HG02870 (cell line): ENCODE measurements around the gene MAT2B.

ENCODE experiments used
- ATAC-seq: cut with Tn5 transposase; IDR thresholded peaks from one replicate; pipeline ENCODE4 v1.9.1; 2021; ENCODE audit warnings: mild to moderate bottlenecking, moderate library complexity; ENCODE audit not compliant: unreplicated experiment

Gene MAT2B

DNA sequence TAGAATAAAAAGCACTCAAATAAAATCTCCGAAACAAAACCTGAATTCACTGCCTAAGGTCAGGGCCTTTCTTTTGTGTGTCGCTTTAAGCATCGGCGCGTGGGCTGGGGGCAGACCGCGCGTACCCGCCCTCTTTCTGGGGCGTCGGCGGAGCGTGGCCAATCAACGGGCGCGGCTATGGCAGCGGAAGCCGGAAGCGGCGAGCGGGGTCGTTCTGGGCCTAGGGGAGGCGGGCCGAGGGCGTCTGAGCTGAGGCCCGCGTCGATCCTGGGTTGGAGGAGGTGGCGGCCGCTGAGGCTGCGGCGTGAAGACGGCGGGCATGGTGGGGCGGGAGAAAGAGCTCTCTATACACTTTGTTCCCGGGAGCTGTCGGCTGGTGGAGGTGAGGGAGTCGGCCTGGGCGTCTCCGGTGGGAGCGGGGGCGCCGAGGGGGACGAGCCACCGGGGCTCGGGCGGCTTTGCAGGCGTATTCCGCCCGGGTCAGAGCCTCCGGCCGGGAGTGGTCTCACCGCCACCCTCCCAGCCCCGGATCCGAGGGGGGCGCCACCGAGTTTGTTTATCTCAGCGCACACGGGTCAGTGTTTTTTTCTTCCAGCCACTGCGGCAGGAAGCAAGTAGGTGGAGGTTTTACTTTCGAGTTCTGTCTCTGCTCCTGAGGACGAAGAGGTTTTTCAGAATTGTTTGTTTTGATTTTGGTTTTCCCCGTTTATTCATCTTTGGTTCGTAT lies at the start of gene MAT2B:
TSS of gene MAT2B (plus strand) at position 252 of the 727 bp plus-strand sequence. CDS start at position 320, 68 bp downstream.
- ATAC-seq, result peak; percentile 84

DNA sequence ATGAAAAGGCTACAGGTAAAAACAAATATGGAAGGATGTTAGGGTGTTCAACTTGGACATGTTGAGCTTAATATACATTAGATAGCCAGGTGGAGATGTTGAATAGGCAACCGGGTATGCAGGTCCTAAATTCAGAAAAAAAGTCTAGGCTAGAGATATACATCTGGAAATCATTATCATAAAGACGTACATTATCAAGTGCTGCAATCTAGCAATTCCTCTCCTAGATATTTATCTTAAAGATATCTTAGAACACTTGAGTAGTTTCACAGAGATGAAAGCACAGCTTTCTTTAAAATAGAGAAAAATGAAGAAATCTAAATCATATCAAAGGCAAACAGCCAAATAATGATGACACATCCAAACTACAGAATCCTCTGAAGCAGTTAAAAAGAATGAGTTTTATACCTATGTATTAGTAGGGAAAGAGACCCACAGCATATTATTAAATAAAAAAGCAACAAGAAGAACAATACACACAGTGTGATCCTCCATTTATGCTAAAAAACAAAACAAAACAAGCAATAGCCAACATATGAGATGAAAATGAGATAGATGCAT lies 49.3 kb upstream of the MAT2B start:
- ATAC-seq, result no peak

DNA sequence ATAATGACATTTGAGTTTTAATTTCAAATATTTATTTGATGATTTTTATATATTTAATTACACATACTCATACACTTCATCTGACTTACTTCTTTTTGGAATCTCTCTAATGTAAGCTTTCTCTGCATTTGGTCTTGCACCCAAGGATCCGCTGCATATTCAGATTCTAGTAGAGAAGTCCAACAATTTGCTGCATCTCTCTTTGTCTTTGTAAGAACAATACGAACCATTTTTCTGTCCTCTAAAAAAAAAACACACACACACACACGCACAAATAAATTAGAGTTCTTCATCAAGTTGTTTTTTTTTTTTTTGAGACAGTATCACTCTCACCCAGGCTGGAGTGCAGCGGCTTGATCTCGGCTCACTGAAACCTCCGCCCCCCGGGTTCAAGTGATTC lies 48.6 kb upstream of the MAT2B start:
- ATAC-seq, result no peak

DNA sequence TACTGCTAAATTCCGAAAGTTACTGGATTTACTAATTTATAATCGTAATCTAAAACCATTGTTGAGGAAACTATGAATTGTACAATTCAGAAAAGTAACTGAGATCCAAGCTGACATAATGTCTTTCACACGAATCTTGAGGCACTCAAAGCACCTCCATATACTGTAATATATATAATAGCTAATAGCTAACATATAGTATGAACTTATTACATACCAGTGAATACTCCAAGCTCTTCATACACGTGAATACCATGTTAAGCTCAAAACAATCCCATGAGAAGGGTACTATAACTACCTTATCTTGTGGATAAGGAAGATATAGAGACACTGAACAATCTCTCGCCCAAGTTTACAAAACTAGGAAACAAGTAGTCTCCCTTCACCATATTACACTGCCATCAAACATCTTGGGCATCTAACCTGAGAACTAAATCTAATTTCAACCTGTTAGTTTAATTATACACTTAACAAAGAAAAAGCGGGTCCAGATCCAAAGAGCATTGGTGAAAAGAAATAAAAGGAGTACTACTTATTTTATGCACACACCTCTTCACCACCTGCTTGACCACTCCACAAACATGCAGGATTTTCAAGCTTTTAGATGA lies 46.5 kb upstream of the MAT2B start:
- no peak for ATAC-seq

DNA sequence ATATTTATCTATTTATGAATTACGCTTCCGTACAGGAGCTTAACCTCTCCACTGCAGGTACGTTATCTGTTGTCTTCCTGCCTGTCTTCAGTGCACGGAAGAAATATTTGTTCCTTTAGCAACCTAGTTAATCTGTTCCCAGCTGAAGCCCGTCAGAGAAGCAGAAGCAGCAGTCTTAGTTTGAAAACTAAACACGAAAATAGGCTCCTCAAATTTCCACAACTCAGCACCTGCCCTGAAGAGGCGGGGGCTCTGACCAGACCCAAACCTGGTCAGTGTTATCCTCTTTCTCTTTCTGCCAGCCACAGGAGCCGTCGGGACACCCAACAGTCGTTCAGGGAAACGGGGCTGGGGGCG lies 46.0 kb upstream of the MAT2B start:
- ATAC-seq, result peak; percentile 4

DNA sequence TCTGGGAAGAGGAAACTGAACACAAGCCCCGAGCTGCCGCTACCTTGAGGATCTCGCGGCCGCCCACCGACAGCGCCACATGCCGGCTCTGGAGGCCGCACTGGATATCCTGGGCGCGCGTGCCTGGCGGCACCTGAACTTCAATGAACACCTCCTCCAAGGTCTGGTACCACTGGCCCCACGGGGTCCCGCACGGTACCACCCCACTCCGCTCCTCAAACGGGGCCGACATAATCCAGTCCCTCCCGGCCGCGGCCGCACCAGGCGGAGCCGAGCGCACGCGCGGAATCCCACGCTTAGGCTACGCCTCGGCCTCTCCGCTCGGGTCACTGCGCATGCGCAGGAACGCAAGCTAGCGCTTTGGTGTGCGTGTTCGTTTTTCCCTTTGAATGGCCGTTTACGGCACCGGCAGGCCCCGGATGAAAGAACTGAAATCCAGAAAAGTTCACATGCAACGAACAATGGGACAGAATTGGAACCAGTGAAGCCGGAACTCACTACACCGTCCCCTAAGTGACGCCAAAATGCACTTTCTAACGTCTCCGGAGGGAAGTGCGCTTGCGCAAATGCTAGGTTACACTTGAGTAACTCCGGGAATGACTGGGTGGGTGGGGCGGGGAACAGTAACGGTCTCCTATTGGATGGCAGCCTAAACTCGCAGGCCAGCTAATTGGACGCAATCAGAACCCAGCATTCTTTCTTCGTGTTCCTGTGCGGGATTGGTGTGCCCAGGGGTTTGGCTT lies 45.4 kb upstream of the MAT2B start, which contains the start of gene NUDCD2:
TSS of gene NUDCD2 (minus strand) at position 284 of the 743 bp plus-strand sequence. CDS start at position 232, 52 bp downstream.
- ATAC-seq, result peak; percentile 78

DNA sequence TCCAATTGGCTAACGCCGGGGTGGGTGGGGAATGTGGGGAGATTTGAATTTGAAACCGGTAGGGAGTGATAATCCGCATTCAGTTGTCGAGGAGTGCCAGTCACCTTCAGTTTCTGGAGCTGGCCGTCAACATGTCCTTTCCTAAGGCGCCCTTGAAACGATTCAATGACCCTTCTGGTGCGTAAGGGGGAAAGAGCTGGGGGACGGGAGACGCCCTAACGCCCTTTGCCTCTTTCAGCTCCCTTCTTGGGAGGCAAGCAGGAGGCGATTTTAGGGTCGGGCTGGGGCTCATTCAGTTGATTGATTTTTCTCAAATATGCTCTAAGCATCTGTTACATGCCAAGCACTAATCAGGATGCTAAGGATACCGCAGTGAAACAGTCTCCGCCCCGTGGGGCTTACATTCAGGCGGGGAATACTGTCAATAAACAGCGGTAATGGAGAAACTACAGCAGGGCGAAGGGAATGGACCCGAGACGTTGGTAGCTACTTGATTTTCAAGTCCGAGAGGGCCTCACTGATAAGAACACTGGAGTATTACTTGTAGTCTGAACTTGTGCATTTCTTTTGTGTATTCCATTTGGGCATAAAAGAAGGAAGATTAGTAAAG lies 44.8 kb upstream of the MAT2B start, which contains the start of gene HMMR:
TSS of gene HMMR (plus strand) at position 71 of the 610 bp plus-strand sequence. CDS start at position 132, 61 bp downstream.
- ATAC-seq, result no peak

DNA sequence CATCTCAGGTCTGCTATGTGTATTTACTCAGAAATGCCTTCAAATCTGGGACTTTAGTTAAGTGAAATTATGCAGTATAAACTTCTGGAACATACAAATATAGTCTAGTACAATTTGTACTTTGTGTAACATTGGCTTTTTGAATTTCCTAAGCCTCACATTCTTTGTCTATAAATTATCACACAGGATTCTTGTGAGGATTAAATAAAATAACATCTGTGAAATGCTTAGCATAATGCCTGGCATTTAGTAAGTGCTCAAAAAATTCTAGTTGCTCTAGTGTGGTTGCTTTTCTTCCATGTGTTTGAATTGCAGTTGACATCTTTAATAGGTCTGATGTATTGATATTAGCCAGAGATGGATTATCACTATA lies 42.4 kb upstream of the MAT2B start:
- no peak for ATAC-seq

DNA sequence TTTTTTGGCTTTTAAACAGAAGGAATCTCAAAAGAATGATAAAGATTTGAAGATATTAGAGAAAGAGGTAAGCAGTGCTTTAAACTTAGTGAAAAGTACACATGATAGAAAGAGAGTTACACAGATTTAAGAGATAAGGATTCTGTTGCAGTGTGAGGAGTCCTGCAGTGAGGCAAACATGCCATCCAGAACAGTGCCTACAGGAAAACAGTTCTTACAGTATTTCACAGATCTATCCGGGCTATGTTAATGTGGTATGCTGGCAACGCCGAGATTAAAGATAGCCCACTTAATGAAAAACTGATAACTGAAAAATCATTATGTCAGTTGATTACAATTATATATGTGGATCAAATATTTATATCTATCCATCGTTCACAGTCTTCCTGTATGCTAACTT lies 37.7 kb upstream of the MAT2B start:
- no peak for ATAC-seq

DNA sequence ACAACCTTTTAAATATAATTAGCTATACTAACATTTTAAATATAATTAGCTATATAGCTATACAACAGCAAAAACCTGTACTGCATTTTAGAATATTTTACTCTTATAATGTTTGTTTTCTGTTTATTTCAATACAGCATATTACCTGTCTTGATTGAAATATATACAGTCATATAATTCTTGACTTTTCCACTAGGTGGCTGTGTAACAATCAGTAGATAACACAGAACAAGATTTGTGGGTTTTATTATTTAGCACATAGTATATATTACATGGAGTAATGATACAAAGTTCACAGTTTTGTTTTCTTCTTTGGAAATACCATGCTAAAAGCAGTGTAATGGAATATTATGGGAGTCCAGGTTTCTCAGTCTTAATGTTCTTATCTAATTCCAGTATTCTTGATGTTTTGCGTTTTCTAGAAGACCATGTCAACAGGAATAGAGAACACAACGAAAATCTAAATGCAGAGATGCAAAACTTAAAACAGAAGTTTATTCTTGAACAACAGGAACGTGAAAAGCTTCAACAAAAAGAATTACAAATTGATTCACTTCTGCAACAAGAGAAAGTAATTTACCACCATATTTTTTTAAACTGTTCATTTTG lies 31.7 kb upstream of the MAT2B start:
- no peak for ATAC-seq

DNA sequence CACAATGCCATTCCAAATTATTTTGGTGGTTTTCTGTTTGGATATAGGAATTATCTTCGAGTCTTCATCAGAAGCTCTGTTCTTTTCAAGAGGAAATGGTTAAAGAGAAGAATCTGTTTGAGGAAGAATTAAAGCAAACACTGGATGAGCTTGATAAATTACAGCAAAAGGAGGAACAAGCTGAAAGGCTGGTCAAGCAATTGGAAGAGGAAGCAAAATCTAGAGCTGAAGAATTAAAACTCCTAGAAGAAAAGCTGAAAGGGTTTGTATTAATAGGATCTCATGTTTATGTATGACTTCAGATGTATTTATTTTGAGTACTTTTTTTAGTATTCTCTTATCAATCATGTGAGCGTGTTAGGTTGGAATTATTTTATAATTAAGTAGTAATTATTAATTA lies 30.0 kb upstream of the MAT2B start:
- ATAC-seq, result no peak

DNA sequence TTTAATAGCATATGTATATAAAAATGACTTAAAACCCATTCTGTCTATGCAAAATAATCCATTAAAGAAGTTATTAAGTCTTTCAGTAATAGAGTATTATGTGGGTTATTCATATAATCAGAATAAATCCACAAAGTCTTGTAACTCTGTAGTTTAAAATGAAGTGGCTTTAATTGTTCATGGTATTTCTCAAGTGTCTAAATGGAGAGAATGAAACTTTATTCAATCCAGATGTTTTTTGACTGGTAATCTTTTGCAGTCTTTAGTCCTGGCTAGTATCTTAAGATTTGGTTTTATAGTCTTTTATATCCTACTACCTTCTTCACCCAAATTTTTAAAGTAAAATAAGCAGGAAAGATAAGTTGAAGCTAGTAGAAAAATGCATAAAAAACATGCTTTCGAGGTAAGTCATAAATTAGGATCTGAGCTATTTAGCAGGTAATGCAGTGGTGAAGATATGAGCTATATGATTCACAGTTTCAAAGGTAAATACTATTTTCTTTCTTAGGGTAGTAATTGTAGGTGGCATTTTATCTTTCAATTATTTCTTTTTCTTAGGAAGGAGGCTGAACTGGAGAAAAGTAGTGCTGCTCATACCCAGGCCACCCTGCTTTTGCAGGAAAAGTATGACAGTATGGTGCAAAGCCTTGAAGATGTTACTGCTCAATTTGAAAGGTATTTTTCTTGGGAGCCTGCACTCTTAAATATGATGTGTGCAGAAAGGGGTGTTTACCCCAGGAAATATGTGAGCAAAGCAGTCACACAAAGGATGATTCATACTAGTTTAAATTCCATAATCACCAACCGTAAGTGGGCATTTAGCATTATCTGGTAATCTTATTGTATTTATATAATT lies 27.1 kb upstream of the MAT2B start:
- no peak for ATAC-seq

DNA sequence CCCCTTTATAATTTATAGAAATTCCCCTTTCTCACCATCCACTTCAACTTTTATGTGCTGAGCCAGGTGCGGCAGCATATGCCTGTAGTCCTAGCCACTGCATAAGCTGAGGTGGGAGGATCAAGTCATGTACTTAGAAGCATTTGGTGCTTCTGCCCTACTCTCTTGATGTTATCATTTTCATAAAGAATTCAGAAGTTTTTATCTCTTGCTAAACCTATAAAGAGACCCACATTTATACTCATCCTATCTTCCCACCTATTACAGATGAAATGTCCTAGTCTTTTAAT lies 26.5 kb upstream of the MAT2B start:
- ATAC-seq, result no peak

DNA sequence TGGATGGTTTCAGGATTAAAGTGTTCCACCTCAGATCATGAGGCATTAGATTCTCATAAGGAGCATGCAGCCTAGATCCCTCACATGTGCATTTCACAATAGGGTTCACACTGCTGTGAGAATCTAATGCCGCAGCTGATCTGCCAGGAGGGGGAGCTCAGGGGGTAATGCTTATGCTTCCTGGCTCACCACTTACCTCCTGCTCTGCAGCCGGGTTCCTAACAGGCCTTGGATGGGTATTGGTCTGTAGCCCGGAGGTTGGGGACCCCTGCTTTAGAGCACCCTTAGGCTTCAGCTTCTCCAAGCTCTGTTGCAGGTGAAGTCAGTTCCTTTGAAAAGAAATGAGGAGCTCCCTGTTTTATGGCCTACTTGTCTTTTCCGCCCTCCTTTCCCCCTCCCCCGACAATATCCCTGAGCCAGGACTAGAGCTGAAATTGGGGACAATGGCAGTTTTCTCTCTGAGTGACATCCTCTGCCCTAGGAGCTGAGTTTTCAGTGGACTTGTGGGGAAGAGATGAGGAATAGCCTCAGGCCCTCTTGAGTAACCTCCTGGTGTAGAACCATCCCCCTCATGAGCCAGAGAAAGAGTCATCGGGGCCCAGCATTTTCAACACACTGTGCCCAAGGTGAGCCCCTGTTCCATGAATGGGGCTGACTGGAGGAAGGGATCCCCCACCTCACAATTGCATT lies 16.2 kb upstream of the MAT2B start:
- ATAC-seq, result no peak

DNA sequence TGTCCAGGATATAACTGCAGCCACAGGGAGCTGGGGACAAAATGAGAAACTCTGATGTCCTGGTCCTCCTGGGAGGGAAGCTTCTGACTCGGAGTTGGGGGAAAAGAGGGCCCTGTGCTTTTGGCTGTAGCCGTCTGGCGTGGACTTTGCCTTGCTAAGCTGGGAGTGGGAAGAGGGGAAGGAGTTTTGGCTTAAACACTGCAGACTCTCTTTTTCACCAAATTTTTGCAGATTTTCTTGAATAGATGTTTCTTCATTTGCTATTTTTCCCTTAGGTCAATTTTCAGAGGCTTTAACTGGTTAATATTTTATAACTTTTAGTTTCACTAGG lies 15.7 kb upstream of the MAT2B start:
- no peak for ATAC-seq

DNA sequence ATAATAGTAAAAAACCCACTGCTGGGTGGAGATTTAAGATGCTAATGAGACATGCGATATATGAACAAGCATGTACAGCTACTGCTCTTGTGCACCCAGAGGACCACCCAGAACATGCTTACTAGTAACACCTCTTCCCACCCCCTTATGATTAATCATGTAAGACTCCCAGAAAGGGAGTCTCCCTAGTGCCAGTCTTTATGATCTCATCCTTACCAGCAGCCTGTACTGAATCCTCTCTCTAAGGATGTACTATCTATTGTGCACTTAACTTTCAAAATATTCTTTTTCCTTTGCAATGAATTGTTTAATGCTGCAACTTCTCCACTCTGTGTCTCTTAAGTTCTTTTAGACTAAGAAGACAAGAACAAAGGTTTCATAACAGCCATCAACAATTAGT lies 9.1 kb upstream of the MAT2B start:
- no peak for ATAC-seq

DNA sequence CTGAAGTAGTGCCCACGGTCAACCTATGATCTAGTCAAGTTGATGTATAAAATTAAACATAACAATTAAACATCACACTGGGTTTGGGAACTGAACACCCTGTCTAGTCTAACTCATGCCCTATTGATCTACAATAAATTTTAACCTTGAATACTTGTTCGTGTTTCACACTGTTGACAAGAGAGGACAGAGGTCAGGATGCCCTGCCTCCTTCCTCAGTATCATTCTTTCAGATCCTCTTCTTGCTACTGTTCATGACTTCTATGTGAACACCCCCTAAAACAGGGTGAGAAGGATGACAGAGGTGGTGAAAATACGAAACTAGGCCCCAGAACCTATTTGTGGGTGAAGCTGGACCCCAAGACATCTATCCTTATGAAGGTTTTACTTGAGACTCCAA lies 8.1 kb upstream of the MAT2B start:
- no peak for ATAC-seq

DNA sequence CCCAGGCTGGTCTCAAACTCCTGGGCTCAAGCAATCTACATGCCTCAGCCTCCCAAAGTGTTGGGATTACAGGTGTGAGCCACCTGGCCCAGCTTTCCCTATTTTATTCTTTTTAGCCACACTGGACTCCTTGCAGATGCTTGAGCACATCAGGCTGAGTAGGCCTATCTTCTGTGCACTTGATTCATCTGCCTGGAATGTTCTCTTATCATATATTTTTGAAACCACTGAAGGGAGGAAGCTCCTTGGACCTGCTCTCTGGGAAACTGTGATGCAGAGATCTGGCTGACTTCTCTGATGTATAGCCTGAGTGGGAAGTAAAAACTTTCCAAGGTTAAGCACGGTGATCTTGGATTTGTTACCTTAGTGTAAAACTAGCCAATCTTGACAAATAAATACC lies 6.5 kb upstream of the MAT2B start:
- no peak for ATAC-seq

DNA sequence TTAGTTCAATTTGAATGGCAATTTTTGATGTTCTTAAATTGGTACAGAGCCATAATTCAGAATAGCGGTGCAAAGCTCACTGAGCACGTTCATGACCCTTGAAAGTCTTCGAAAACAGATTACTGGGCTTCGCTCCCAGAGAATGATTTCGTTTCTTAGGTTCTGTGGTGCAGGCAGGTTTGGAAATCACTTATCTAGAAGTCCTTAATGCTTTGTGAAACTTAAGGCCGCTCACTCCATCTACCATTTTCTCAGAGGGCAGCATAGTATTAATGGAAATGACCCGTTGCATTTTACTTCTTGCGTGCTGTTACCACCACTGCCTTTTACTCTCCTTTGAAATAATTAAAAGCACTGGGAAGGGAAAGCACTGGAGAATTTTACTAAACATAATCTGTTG lies 2.9 kb upstream of the MAT2B start:
- no peak for ATAC-seq
